ENCODE results near the gene LIPA.
A peak's percentile ranks its signal among the peaks of the same experiment; 100 is the strongest.

- TF ChIP-seq CTCF (IDR thresholded peaks at IDR 0.05 in 8 of 11, conservative IDR thresholded peaks at IDR 0.05 in 3 of 11) = no peak
- peak in 1 of 3 donors; percentile 76 for TF ChIP-seq POLR2AphosphoS5 (IDR thresholded peaks at IDR 0.05)
Observed at GRCh38 chr10:89242840-89243568, 8.6 kb downstream of the LIPA start.
